ENCODE results near the gene NPIPA7.
"Not testable (repeated sequence)": the region's sequence is repeated elsewhere in the genome, so short reads cannot be mapped to it uniquely, and the experiment has no call there.

The NPIPA7 gene

DNA sequence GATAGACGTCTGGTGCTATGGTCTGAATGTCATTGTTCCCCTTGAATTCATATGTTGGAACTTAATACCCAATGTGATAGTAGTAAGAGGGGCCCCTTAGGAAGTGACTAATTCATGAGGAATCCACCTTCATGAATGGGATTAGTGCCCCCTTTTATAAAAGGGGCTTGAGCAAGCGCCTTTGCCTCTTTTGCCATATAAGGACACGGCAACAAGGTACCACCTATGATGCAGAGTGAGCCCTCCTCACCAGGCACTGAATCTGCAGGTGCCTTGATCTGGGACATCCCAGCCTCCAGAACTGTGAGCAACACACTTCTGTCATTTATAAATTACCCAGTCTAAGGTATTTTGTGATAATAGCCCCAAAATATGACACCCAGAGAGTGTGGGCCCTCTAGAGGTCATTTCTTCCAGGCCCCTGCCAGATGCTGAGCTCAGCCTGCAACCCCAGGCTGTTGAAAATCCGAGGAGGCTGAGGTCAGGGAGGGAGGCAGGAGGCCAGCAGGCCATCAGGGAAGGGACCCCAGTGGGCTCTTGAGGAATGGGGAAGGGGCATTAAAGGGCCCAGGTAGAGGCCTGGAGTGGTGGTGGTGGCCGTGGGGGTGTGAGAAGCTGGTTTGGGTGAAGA is 39.1 kb downstream of the NPIPA7 start:
- not testable (repeated sequence) for DNase-seq (ENCODE audit: low read depth)

DNA sequence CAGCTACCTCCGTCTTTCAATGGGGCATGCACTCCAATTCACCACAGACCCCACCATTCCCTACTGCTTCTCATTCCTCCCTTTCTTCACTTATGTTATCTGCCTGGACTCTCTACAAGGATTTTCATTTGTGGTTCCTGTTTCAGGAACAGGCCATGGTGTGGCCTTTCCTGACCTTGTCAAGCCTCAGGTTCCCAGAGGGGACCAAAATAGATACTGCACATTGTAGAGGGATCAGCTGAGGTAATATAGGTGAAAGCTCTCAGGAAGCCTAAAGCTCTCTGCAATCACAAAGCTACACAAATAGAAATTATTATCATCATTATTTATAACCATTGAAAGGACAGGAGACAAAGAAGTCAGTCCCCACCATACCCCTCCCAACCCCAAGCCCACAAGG is 41.6 kb downstream of the NPIPA7 start:
- not testable (repeated sequence) for DNase-seq (ENCODE audit: low read depth)

DNA sequence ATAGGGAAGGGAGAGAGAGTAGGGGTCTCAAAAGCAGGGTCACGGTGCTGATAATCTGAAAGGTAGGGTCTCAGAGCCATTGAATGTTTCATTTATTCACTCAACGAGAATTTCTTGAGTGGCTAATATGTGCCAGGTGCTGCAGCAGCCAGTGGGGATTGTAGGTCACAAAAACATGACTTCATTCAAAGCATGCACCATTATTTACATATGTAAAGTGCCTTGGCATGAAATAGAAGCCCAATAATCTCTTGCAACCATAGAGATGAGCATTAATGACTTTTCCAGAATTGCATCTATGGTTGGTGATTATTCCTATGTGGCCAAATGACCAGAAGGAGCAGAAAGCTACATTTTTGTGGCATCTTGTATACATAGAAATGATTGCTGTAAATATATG is 46.2 kb downstream of the NPIPA7 start:
- DNase-seq (ENCODE audit: low read depth) = not testable (repeated sequence)

DNA sequence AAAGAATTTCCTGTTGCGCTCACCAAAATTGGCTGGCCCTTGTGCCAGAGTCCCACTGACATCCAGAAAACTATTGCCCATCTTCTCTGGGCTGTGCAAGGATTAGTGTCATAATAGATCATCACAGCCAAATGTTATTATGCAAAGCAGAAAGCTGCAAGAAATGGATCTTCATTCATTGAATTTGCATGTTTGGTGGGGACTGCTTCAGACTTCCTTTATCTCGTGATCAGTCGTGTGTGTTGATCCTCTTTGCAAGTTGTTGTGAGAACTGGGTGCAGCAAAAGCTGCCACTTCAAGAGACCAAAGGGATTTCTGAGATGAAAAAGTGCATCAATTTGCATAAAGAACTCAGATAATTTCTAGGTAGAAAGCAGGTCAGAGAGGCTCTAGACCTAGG is 52.2 kb downstream of the NPIPA7 start:
- not testable (repeated sequence) for DNase-seq (ENCODE audit: low read depth)

DNA sequence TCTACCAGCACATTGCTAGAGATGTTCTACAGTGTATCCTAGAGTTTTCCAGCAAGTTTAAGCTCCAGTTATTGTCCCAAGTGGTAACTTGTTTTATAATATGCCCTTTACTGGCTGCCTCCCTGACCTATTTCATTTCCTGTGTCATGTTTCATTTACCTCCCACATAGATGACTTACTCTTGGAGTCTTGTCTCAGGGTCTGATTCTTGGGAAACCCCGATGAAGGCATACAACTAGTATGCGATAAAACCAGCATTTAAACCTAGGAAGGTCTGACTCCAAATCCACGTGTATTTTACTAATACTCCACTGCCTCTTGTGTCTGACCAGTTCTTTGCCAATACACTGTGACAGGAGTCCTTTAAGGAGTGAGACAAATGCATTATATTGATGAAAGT is 55.8 kb downstream of the NPIPA7 start:
- DNase-seq (ENCODE audit: low read depth) = not testable (repeated sequence)

DNA sequence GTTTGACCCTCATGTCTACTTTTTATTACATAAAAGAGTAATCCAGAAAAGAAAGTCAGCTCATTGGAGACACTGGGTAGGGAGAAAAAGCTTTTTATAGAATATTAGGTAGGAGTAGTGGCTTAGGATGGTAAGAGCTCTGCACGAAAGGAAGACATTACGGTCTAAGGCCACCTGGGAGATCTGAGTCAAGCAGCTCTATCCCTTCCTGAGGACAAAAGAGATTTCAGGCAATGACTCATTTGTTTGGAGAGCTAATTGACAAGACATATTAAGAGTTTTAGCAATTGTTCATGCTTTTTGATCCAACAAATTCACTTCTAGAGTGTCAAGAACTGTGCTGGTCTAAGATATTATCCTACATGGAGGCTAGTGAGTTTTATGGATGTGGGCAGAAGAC is 62.5 kb downstream of the NPIPA7 start:
- not testable (repeated sequence) for DNase-seq (ENCODE audit: low read depth)

All from activated T-cell treated with anti-CD3 and anti-CD28 coated beads for 24 hours (primary cell).